Mesendoderm (in vitro differentiated cells): Measurements from ENCODE around the gene NEUROD1.
"Not testable (repeated sequence)": the region's sequence is repeated elsewhere in the genome, so short reads cannot be mapped to it uniquely, and the experiment has no call there.

Experiments
- DNase-seq: peaks from one replicate; pipeline ENCODE4 v3.0.0; 2013
- H2AK5ac ChIP-seq: 2 replicates; pipeline ENCODE4 v1.6.1; 2013; ENCODE audit warnings: low read length, inconsistent platforms
- H2BK120ac ChIP-seq: 2 replicates; pipeline ENCODE4 v1.6.1; 2013; ENCODE audit warnings: low read depth, mild to moderate bottlenecking, low read length, moderate library complexity, mixed read lengths
- H2BK15ac ChIP-seq: replicated peaks from 2 replicates; pipeline ENCODE4 v1.6.1; 2013; ENCODE audit warnings: low read depth, mild to moderate bottlenecking, moderate library complexity
- H2BK5ac ChIP-seq: 2 replicates; pipeline ENCODE4 v1.6.1; 2013; ENCODE audit warnings: low read length, inconsistent platforms
- H3K18ac ChIP-seq: 2 replicates; pipeline ENCODE4 v1.6.1; 2013; ENCODE audit warnings: mild to moderate bottlenecking, low read length, mixed read lengths
- H3K23ac ChIP-seq: one replicate; pipeline ENCODE4 v1.6.1; 2013; ENCODE audit warnings: low read length
- H3K27ac ChIP-seq: 2 replicates; pipeline ENCODE4 v1.5.1; 2013; ENCODE audit warnings: low read depth, mild to moderate bottlenecking, inconsistent platforms, low read length, moderate library complexity
- H3K27me3 ChIP-seq: 2 replicates; pipeline ENCODE4 v1.6.1; 2013; ENCODE audit warnings: low read length, control low read depth, mild to moderate bottlenecking, inconsistent platforms; ENCODE audit not compliant: insufficient read depth, poor library complexity
- H3K36me3 ChIP-seq: 2 replicates; pipeline ENCODE4 v1.6.1; 2013; ENCODE audit warnings: low read length, inconsistent platforms; ENCODE audit not compliant: control insufficient read depth, insufficient read depth
- H3K4ac ChIP-seq: one replicate; pipeline ENCODE4 v1.6.1; 2013; ENCODE audit warnings: low read depth, mild to moderate bottlenecking, low read length, moderate library complexity
- H3K4me1 ChIP-seq: 2 replicates; pipeline ENCODE4 v1.6.1; 2013; ENCODE audit warnings: low read depth, low read length, inconsistent platforms; ENCODE audit not compliant: control insufficient read depth
- H3K4me2 ChIP-seq: 2 replicates; pipeline ENCODE4 v1.6.1; 2013; ENCODE audit warnings: low read length
- H3K4me3 ChIP-seq: 2 replicates; pipeline ENCODE4 v1.5.1; 2013; ENCODE audit warnings: mild to moderate bottlenecking, low read length
- H3K56ac ChIP-seq: one replicate; pipeline ENCODE4 v1.6.1; 2013; ENCODE audit warnings: low read length
- H3K79me1 ChIP-seq: 2 replicates; pipeline ENCODE4 v1.6.1; 2013; ENCODE audit warnings: low read length, inconsistent platforms
- H3K79me2 ChIP-seq: 2 replicates; pipeline ENCODE4 v1.6.1; 2013; ENCODE audit warnings: mild to moderate bottlenecking, low read length; ENCODE audit not compliant: control insufficient read depth, insufficient read depth
- H3K9ac ChIP-seq: 2 replicates; pipeline ENCODE4 v1.6.1; 2013; ENCODE audit warnings: low read length, inconsistent platforms
- H4K5ac ChIP-seq: one replicate; pipeline ENCODE4 v1.6.1; 2013; ENCODE audit warnings: low read length
- H4K8ac ChIP-seq: one replicate; pipeline ENCODE4 v1.6.1; 2013; ENCODE audit warnings: low read depth, mild to moderate bottlenecking, control low read depth, low read length, moderate library complexity
- WGBS: extraction: QIAGEN DNeasy Blood & Tissue Kit; methylation state at CpG from one replicate; pipeline ENCODE4 v1.1.7; 2013; ENCODE audit warnings: low lambda C conversion rate, missing lambda C conversion rate; ENCODE audit not compliant: insufficient coverage; ENCODE audit errors: extremely low coverage; 5-methylcytosine and 5-hydroxymethylcytosine counted together

The NEUROD1 gene

DNA sequence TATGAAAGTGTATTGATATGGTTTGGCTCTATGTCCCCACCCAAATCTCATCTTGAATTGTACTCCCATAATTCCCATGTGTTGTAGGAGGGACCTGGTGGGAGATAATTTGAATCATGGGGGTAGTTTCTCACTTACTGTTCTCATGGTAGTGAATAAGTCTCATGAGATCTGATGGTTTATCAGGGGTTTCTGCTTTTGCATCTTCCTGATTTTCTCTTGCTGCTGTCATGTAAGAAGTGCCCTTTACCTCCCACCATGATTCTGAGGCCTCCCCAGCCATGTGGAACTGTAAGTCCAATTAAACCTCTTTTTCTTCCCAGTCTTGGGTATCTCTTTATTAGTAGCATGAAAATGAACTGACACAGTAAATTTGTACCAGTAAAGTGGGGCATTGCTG is 30.7 kb upstream of the NEUROD1 start:
- H3K56ac ChIP-seq, H3K27me3 ChIP-seq, H2AK5ac ChIP-seq, H3K36me3 ChIP-seq, H3K23ac ChIP-seq, DNase-seq, H3K4ac ChIP-seq, H3K18ac ChIP-seq, H3K4me3 ChIP-seq, H4K8ac ChIP-seq, H3K4me2 ChIP-seq, H3K9ac ChIP-seq, H2BK120ac ChIP-seq, H3K79me2 ChIP-seq, H2BK15ac ChIP-seq, H3K27ac ChIP-seq, H3K79me1 ChIP-seq, H3K4me1 ChIP-seq, H4K5ac ChIP-seq, H2BK5ac ChIP-seq: not testable (repeated sequence)

DNA sequence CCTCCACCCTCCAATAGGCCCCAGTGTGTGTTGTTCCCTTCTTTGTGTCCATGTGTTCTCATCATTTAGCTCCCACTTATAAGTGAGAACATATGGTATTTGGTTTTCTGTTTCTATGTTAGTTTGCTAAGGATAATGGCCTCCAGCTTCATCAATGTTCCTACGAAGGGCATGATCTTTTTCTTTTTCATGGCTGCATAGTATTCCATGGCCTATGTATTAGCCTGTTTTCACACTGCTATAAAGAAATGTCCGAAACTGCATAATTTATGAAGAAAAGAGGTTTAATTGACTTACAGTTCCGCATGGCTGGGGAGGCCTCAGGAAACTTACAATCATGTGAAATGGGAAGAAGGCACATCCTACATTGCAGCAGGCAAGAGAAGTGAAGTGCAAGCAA is 22.2 kb upstream of the NEUROD1 start:
- not testable (repeated sequence) for H2BK5ac ChIP-seq, H4K5ac ChIP-seq, H3K23ac ChIP-seq

DNA sequence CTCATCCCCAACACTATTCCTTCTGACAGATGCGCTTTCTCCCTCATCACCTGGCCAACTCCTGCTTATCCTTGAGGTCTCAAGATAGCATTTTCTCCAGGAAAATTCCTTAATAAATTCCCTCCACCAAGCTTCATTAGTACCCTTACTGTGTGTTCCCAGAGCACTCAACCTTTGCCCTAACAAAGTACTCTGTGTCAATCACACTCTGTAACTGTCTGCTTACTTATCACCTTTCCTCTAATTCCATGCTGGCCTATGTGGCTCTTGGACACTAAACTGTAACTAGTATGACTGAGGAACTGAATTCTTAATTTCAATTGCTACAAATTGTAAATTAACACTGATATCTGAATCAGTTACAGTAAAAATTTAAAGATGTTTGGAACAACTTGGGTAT is 17.9 kb upstream of the NEUROD1 start:
- H3K9ac ChIP-seq: no peak overlapping the region
- WGBS: no CpG with 5 or more reads among the region's 1 CpG
- H2BK15ac ChIP-seq: no peak overlapping the region
- no peak overlapping the region for H2BK120ac ChIP-seq
- H3K27ac ChIP-seq: no peak overlapping the region
- H4K8ac ChIP-seq: no peak overlapping the region
- no peaks in the 10 kb centered on the region for H3K36me3 ChIP-seq
- H3K79me1 ChIP-seq: no peaks in the 10 kb centered on the region
- no peak overlapping the region for H4K5ac ChIP-seq
- no peak overlapping the region for H3K4ac ChIP-seq
- no peak overlapping the region for H2AK5ac ChIP-seq
- no peaks in the 10 kb centered on the region for H3K4me1 ChIP-seq
- H3K79me2 ChIP-seq: no peaks in the 10 kb centered on the region
- no peak overlapping the region for H3K56ac ChIP-seq
- DNase-seq: no peak
- H3K4me3 ChIP-seq: no peak overlapping the region
- no peaks in the 10 kb centered on the region for H3K27me3 ChIP-seq
- H3K23ac ChIP-seq: no peak overlapping the region
- H3K18ac ChIP-seq: no peak overlapping the region
- no peak overlapping the region for H3K4me2 ChIP-seq
- H2BK5ac ChIP-seq: no peak overlapping the region

More for the DNA sequence above, 22.2 kb upstream of the NEUROD1 start:
- not testable (repeated sequence) for H3K27ac ChIP-seq, H2BK120ac ChIP-seq, H3K4me1 ChIP-seq, H3K56ac ChIP-seq, H3K27me3 ChIP-seq, H3K9ac ChIP-seq, H2BK15ac ChIP-seq, H3K4ac ChIP-seq, H3K4me3 ChIP-seq, H3K18ac ChIP-seq, DNase-seq, H3K79me2 ChIP-seq, H3K4me2 ChIP-seq, H3K36me3 ChIP-seq, H4K8ac ChIP-seq, H3K79me1 ChIP-seq, H2AK5ac ChIP-seq
- no CpG with 5 or more reads among the region's 3 CpGs for WGBS

DNA sequence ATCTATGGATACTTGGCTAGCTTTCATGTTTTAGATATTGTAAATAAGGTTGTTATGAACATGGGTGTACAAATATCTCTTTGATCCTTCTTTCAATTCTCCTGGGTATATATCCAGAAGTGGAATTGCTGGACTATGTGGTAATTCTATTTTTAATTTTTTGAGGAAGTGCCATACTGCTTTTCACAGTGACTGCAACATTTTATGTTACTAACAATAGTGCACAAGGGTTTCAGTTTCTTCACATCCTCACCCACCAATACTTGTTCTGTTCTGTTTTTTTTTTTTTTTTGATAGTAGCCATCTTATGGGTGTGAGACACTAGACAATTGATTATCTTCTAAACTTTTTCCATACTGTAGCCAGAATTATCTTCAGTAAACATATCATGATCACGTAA is 17.3 kb upstream of the NEUROD1 start:
- Histone ChIP-seq H3K27ac (no peak overlapping the region), H2AK5ac (no peak overlapping the region), H2BK120ac (no peak overlapping the region), H4K5ac (no peak overlapping the region), H3K79me1 (no peaks in the 10 kb centered on the region), H3K56ac (no peak overlapping the region), H3K27me3 (no peaks in the 10 kb centered on the region), H2BK15ac (no peak overlapping the region), H3K4me3 (no peak overlapping the region), H3K36me3 (no peaks in the 10 kb centered on the region), H4K8ac (no peak overlapping the region), H3K4me2 (no peak overlapping the region), H3K9ac (no peak overlapping the region), H3K23ac (no peak overlapping the region), H3K4ac (no peak overlapping the region), H3K18ac (no peak overlapping the region), H3K4me1 (no peaks in the 10 kb centered on the region), H2BK5ac (no peak overlapping the region), H3K79me2 (no peaks in the 10 kb centered on the region)
- no peak for DNase-seq
- WGBS: no CpG with 5 or more reads among the region's 1 CpG

DNA sequence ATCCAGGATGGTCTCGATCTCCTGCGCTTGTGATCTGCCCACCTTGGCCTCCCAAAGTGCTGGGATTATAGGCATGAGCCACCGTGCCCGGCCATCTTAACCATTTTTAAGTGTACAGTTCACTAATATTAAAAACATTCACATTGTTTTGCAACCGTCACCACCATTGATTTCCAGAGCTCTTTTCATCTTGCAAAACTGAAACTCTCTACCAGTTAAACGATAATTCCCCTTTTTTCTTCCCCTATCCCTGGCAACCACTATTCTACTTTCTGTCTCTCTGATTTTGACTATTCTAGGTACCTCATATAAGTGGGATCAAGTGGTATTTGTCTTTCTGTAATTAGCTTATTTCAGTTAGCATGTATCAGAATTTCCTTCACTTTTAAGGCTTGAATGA is 16.8 kb upstream of the NEUROD1 start:
- Histone ChIP-seq H3K18ac (no peak overlapping the region), H3K23ac (no peak overlapping the region), H3K4me3 (no peak overlapping the region), H3K79me2 (no peaks in the 10 kb centered on the region), H4K8ac (no peak overlapping the region), H4K5ac (no peak overlapping the region), H2BK15ac (no peak overlapping the region), H3K4ac (no peak overlapping the region), H3K9ac (no peak overlapping the region), H2BK5ac (no peak overlapping the region), H3K27me3 (no peaks in the 10 kb centered on the region), H2AK5ac (no peak overlapping the region), H3K27ac (no peak overlapping the region), H3K79me1 (no peaks in the 10 kb centered on the region), H3K4me2 (no peak overlapping the region), H2BK120ac (no peak overlapping the region), H3K56ac (no peak overlapping the region), H3K4me1 (no peaks in the 10 kb centered on the region), H3K36me3 (no peaks in the 10 kb centered on the region)
- no CpG with 5 or more reads among the region's 6 CpGs for WGBS
- no peak for DNase-seq

GRCh38 chr2:181694271-181694670 is 14.0 kb upstream of the NEUROD1 start:
- Histone ChIP-seq H3K4me1 (no peaks in the 10 kb centered on the region), H4K8ac (no peak overlapping the region), H3K56ac (no peak overlapping the region), H2BK5ac (no peak overlapping the region), H4K5ac (no peak overlapping the region), H3K4me3 (no peak overlapping the region), H3K9ac (no peak overlapping the region), H3K79me1 (no peaks in the 10 kb centered on the region), H3K23ac (no peak overlapping the region), H2BK15ac (no peak overlapping the region), H3K36me3 (no peaks in the 10 kb centered on the region), H3K4ac (no peak overlapping the region), H3K18ac (no peak overlapping the region), H3K27me3 (peaks cover 2% of the 10 kb centered on the region), H3K79me2 (no peaks in the 10 kb centered on the region), H3K27ac (no peak overlapping the region), H2BK120ac (no peak overlapping the region), H2AK5ac (no peak overlapping the region), H3K4me2 (no peak overlapping the region)
- no peak for DNase-seq
- WGBS: no CpG with 5 or more reads among the region's 17 CpGs
